H1 (cell line): ENCODE data around the gene CAPN15. TPM values are rescaled to one million over a fixed set of nuclear protein-coding genes. Genes with fewer than 3 reads are reported as not detected.

ENCODE experiments used
- E2F6 ChIP-seq: IDR thresholded peaks from 2 replicates; pipeline ENCODE4 v1.6.1; 2012; ENCODE audit warnings: inconsistent platforms
- EGR1 ChIP-seq: IDR thresholded peaks from 2 replicates; pipeline ENCODE4 v1.6.1; 2011; ENCODE audit warnings: low read depth, low read length, borderline replicate concordance
- RAD21 ChIP-seq, 2 experiments: IDR thresholded peaks in 1 of 2; conservative IDR thresholded peaks in 1 of 2; 2 replicates each; pipeline ENCODE4 v1.6.1; 2011; ENCODE audit warnings: low read depth in 2 of 2, low read length in 2 of 2, improper control_type of control experiment in 1 of 2, inconsistent platforms in 1 of 2, mild to moderate bottlenecking in 1 of 2, moderate library complexity in 1 of 2
- SP4 ChIP-seq: IDR thresholded peaks from 2 replicates; pipeline ENCODE4 v1.6.1; 2012; ENCODE audit warnings: low read length, inconsistent platforms
- polyA plus RNA-seq, 7 experiments: library from polyadenylated mRNA; depleted of rRNA in 3 of 7; stranded (reverse) in 5 of 7; unstranded in 2 of 7; fragments of >200 nt in 5 of 7; fragments of 200-250 nt in 2 of 7; gene quantifications; 1 replicate in 5 of 7; 2 replicates in 1 of 7; 4 replicates in 1 of 7; pipeline versions ENCODE4 v1.2.1 to v1.2.3, GENCODE V29; 2011 to 2013; ENCODE audit warnings: missing spikeins in 2 of 7, mixed read lengths in 2 of 7
- total RNA-seq: library from RNA; stranded (reverse); fragmentation: NEBNext Ultra II Directional; extraction: Animal tissue kit (Norgen Biotek cat#: 25700); gene quantifications from 2 replicates; pipeline ENCODE4 v1.2.1, GENCODE V29; 2021

CAPN15 gene
- total and polyA plus RNA-seq, 2 of the 8 experiments (the other 6 are each of a cell fraction or from before 2014, with no cell fraction given) = 38.9 to 76.9 TPM

GRCh38 chr16:491220-491919, 36.1 kb upstream of the CAPN15 start (continued):
- TF ChIP-seq E2F6 (no peak), RAD21 (IDR thresholded peaks at IDR 0.05 in 1 of 2, conservative IDR thresholded peaks at IDR 0.05 in 1 of 2; ENCODE audit: low read depth in 2 of 2, low read length in 2 of 2) (no peak), EGR1 (no peak), SP4 (no peak)
- TF ChIP-seq, all 59 proteins: peak for 0
